Pancreas (tissue), 10 donors: ENCODE data around the gene WWTR1. TPM values are rescaled to one million over a fixed set of nuclear protein-coding genes. Genes with fewer than 3 reads are reported as not detected.

ENCODE experiments used
- ATAC-seq, 4 donors: fragments of 200-7000 bp; cut with Tn5 transposase; one replicate each; pipeline versions ENCODE4 v1.8.0 to v1.9.1; 2020; ENCODE audit warnings: mild to moderate bottlenecking in 4 of 4, moderate library complexity in 4 of 4
- DNase-seq, 6 donors: peaks; one replicate each; pipeline ENCODE4 v3.0.0-alpha.2; 2020
- FAIRE-seq: peaks from 2 replicates; lab custom pipeline; 2012; peaks lifted over from hg19 to GRCh38; lab: Jason Lieb, UNC
- H3K27ac ChIP-seq, 4 donors: fragments of 200-600 bp; sonication (generic); 1 replicate in 3 of 4; 2 replicates in 1 of 4; pipeline versions ENCODE4 v1.5.0 to v1.8.0; 2020
- H3K27me3 ChIP-seq, 4 donors: fragments of 200-600 bp; one replicate each; pipeline ENCODE4 v1.8.0; 2021
- H3K36me3 ChIP-seq, 3 donors: fragments of 200-600 bp; sonication (generic) in 1 of 3; one replicate each; pipeline versions ENCODE4 v1.5.0 to v1.8.0; 2020 to 2021
- H3K4me1 ChIP-seq, 3 donors: fragments of 200-600 bp; one replicate each; pipeline ENCODE4 v1.8.0; 2021
- H3K4me3 ChIP-seq, 4 donors: fragments of 200-600 bp; sonication (generic) in 2 of 4; one replicate each; pipeline versions ENCODE4 v1.5.0 to v1.8.0; 2020 to 2021
- H3K9me3 ChIP-seq, 4 donors: fragments of 200-600 bp; one replicate each; pipeline ENCODE4 v1.8.0; 2021
- CTCF ChIP-seq, 4 donors: fragments of 200-600 bp; sonication (generic) in 3 of 4; IDR thresholded peaks; one replicate each; pipeline versions ENCODE4 v1.5.0 to v1.8.0; 2021; ENCODE audit warnings: antibody characterized with exemption in 4 of 4
- WGBS, 2 donors: extraction: QIAGEN DNeasy Blood & Tissue Kit; methylation state at CpG; one replicate each; pipeline ENCODE4 v1.1.7; 2013; 5-methylcytosine and 5-hydroxymethylcytosine counted together
- intact Hi-C, 3 donors: fragments of 100-400 bp; cut with DNase I; formaldehyde crosslinking; loops; one replicate each; pipeline versions ENCODE4 v1.11.1 to v1.14.2; 2022
- polyA plus RNA-seq, 2 donors: library from polyadenylated mRNA; stranded (reverse); fragments of 200-250 nt; gene quantifications; one replicate each; pipeline ENCODE4 v1.2.3, GENCODE V29; 2013
- total RNA-seq, 6 donors: library from RNA; stranded (reverse); fragmentation: NEBNext Ultra II Directional in 4 of 6; extraction: Animal tissue kit (Norgen Biotek cat#: 25700) in 4 of 6; gene quantifications; one replicate each; pipeline versions ENCODE4 v1.2.1 to v1.2.4, GENCODE V29; 2021 to 2023
- donor health status: healthy with polysubstance abuse.
- donor health status: DM: no; HTN: no; CAD: no; lungs with moderate emphysema.
- donor health status: DM: no; HTN: no; CAD: no.
- donor health status: control.
- donor health status: control.
- donor health status: Bipolar disorder and iron deficiency.
- donor health status: DM: yes; HTN: yes; CAD: no.
- donor health status: DM: no; HTN: no; CAD: no.
- donor health status: DM: no; HTN: no; CAD: no.
- donor health status: DM: yes; HTN: yes; CAD: no.

Gene WWTR1
- total and polyA plus RNA-seq, 8 donors: 18.9 to 47.0 (median 23.7) TPM

- H3K4me3 ChIP-seq: no peak overlapping the region
- H3K36me3 ChIP-seq: no peaks in the 10 kb centered on the region
- H3K4me1 ChIP-seq: no peaks in the 10 kb centered on the region
- H3K9me3 ChIP-seq: no peaks in the 10 kb centered on the region
- no peak for TF ChIP-seq CTCF (IDR thresholded peaks at IDR 0.05)
- WGBS, 2 donors: 71 to 90% methylated on average over 4 of the region's 4 CpGs
- ATAC-seq (peak in 2 of 4 donors; percentile 50 to 64), DNase-seq (no peak), FAIRE-seq (no peak)
- no peak overlapping the region for H3K27ac ChIP-seq
- no peaks in the 10 kb centered on the region for H3K27me3 ChIP-seq
- intact Hi-C loops: no loop called here
Measured at GRCh38 chr3:149702691-149703441, 45.0 kb upstream of the WWTR1 start.

GRCh38 chr3:149701977-149702350 is 44.1 kb upstream of the WWTR1 start:
- ATAC-seq (no peak), DNase-seq (no peak), FAIRE-seq (no peak)
- H3K4me3 ChIP-seq: no peak overlapping the region
- no peak for TF ChIP-seq CTCF (IDR thresholded peaks at IDR 0.05)
- H3K27me3 ChIP-seq: no peaks in the 10 kb centered on the region
- no peaks in the 10 kb centered on the region for H3K9me3 ChIP-seq
- no peak overlapping the region for H3K27ac ChIP-seq
- no peaks in the 10 kb centered on the region for H3K36me3 ChIP-seq
- intact Hi-C loops: no loop called here
- H3K4me1 ChIP-seq: no peaks in the 10 kb centered on the region
- 96 to 98% methylated on average over 1 of the region's 1 CpG for WGBS, 2 donors

GRCh38 chr3:149701206-149701976 is 43.6 kb upstream of the WWTR1 start:
- no peak for TF ChIP-seq CTCF (IDR thresholded peaks at IDR 0.05)
- Histone ChIP-seq H3K4me1 (no peaks in the 10 kb centered on the region), H3K36me3 (no peaks in the 10 kb centered on the region), H3K27me3 (no peaks in the 10 kb centered on the region), H3K27ac (no peak overlapping the region), H3K4me3 (no peak overlapping the region), H3K9me3 (no peaks in the 10 kb centered on the region)
- FAIRE-seq (no peak), ATAC-seq (no peak), DNase-seq (no peak)
- WGBS, 2 donors: 82 to 84% methylated on average over 12 of the region's 12 CpGs
- intact Hi-C loops: no loop called here

- H3K4me3 ChIP-seq: no peak overlapping the region
- H3K27me3 ChIP-seq: no peaks in the 10 kb centered on the region
- 73 to 74% methylated on average over 3 of the region's 3 CpGs for WGBS, 2 donors
- TF ChIP-seq CTCF (IDR thresholded peaks at IDR 0.05): no peak
- ATAC-seq: peak in 2 of 4 donors; percentile 34 to 41
- H3K36me3 ChIP-seq: no peaks in the 10 kb centered on the region
- H3K27ac ChIP-seq: no peak overlapping the region
- no peak for FAIRE-seq
- no peaks in the 10 kb centered on the region for H3K4me1 ChIP-seq
- intact Hi-C loops: no loop called here
- DNase-seq: no peak
- no peaks in the 10 kb centered on the region for H3K9me3 ChIP-seq
Measured at GRCh38 chr3:149688122-149688757, 30.4 kb upstream of the WWTR1 start.
